ENCODE results near the gene P2RX6. TPM values are rescaled to one million over a fixed set of nuclear protein-coding genes. Genes with fewer than 3 reads are reported as not detected.

Gene P2RX6
- total and polyA plus RNA-seq, 2 experiments from 2014 or later: not detected

DNA sequence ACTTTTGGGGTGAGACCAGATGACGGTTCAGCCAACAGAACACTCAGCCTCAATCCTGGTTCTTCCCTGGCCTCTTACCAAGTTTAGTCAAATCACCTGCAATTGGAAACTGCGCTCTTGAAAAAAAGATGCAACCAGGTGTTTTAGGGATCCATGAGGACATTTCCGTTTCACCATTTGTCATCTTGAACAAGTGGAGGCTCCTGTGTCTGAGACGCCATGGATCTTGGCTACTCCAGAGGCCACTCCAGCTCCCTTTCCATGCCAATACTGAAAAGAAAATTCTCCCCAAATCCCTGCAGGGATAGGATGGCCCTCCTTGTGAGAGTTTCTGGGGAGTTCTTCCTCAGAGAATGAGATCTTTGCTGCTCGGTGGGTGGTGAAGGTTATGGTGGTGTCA lies 58.5 kb downstream of the P2RX6 start:
- Mint-ChIP-seq H3K27ac (no peak overlapping the region), H3K4me1 (no peaks in the 10 kb centered on the region), H3K9me3 (peaks cover 2% of the 10 kb centered on the region; the same call in 1 of the 3 replicates), H3K27me3 (ENCODE audit: insufficient read depth, low read depth, poor library complexity) (peaks cover 3% of the 10 kb centered on the region), H3K4me3 (no peak overlapping the region), H3K36me3 (ENCODE audit: low read depth) (no peaks in the 10 kb centered on the region; the same call in 2 of the 3 replicates)
- TF ChIP-seq ZNF114 (CRISPR knock-in tag; IDR thresholded peaks at IDR 0.05) (no peak), JUNB (IDR thresholded peaks at IDR 0.05; ENCODE audit: unreplicated experiment) (no peak), NANOG (IDR thresholded peaks at IDR 0.05; ENCODE audit: borderline replicate concordance) (no peak), ZNF331 (CRISPR knock-in tag; IDR thresholded peaks at IDR 0.05; ENCODE audit: low read depth) (no peak), EZH2phosphoT487 (IDR thresholded peaks at IDR 0.05; ENCODE audit: unreplicated experiment) (no peak), EZH2 (IDR thresholded peaks at IDR 0.05; ENCODE audit: low read depth, unreplicated experiment) (no peak), STAT1 (IDR thresholded peaks at IDR 0.05; ENCODE audit: unreplicated experiment) (no peak), CTCF (conservative IDR thresholded peaks at IDR 0.05; ENCODE audit: low read depth in 2 of 2) (no peak), CREB1 (CRISPR knock-in tag; IDR thresholded peaks at IDR 0.05; ENCODE audit: low read depth) (no peak), POLR2AphosphoS5 (IDR thresholded peaks at IDR 0.05; ENCODE audit: low read depth) (no peak), ZNF462 (CRISPR knock-in tag; IDR thresholded peaks at IDR 0.05) (no peak)
- TF ChIP-seq, protein P1, sequence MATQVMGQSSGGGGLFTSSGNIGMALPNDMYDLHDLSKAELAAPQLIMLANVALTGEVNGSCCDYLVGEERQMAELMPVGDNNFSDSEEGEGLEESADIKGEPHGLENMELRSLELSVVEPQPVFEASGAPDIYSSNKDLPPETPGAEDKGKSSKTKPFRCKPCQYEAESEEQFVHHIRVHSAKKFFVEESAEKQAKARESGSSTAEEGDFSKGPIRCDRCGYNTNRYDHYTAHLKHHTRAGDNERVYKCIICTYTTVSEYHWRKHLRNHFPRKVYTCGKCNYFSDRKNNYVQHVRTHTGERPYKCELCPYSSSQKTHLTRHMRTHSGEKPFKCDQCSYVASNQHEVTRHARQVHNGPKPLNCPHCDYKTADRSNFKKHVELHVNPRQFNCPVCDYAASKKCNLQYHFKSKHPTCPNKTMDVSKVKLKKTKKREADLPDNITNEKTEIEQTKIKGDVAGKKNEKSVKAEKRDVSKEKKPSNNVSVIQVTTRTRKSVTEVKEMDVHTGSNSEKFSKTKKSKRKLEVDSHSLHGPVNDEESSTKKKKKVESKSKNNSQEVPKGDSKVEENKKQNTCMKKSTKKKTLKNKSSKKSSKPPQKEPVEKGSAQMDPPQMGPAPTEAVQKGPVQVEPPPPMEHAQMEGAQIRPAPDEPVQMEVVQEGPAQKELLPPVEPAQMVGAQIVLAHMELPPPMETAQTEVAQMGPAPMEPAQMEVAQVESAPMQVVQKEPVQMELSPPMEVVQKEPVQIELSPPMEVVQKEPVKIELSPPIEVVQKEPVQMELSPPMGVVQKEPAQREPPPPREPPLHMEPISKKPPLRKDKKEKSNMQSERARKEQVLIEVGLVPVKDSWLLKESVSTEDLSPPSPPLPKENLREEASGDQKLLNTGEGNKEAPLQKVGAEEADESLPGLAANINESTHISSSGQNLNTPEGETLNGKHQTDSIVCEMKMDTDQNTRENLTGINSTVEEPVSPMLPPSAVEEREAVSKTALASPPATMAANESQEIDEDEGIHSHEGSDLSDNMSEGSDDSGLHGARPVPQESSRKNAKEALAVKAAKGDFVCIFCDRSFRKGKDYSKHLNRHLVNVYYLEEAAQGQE (IDR thresholded peaks at IDR 0.05; ENCODE audit: unreplicated experiment): no peak
- TF ChIP-seq, protein P2, sequence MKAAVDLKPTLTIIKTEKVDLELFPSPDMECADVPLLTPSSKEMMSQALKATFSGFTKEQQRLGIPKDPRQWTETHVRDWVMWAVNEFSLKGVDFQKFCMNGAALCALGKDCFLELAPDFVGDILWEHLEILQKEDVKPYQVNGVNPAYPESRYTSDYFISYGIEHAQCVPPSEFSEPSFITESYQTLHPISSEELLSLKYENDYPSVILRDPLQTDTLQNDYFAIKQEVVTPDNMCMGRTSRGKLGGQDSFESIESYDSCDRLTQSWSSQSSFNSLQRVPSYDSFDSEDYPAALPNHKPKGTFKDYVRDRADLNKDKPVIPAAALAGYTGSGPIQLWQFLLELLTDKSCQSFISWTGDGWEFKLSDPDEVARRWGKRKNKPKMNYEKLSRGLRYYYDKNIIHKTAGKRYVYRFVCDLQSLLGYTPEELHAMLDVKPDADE (IDR thresholded peaks at IDR 0.05): no peak
- H3K27me3 ChIP-seq (ENCODE audit: insufficient read depth): no peaks in the 10 kb centered on the region
- no peaks in the 10 kb centered on the region for H3K36me3 ChIP-seq (ENCODE audit: insufficient read depth)
- H3K27ac ChIP-seq (ENCODE audit: low read depth): no peak overlapping the region
- H3K4me3 ChIP-seq: no peak overlapping the region
- no peaks in the 10 kb centered on the region for H3F3A ChIP-seq (replicated peaks; ENCODE audit: low read depth)
- ATAC-seq (no peak), DNase-seq (ENCODE audit: low spot score) (no peak)
- H2AFZ ChIP-seq: no peak overlapping the region
- no peaks in the 10 kb centered on the region for H4K20me1 ChIP-seq (replicated peaks; ENCODE audit: insufficient read depth)
- H3K79me2 ChIP-seq (replicated peaks; ENCODE audit: insufficient read depth): no peaks in the 10 kb centered on the region
- no peaks in the 10 kb centered on the region for H3K4me1 ChIP-seq (ENCODE audit: insufficient read depth)
- no peak overlapping the region for H3K4me2 ChIP-seq
- H3K9me2 ChIP-seq (ENCODE audit: insufficient read depth): no peaks in the 10 kb centered on the region
